NB4 (cell line): ENCODE results near the gene FCN2.

Experiments used
- CTCF ChIP-seq: IDR thresholded peaks from one replicate; pipeline ENCODE4 v1.5.1; 2012; ENCODE audit warnings: low read depth, low read length
- MAX ChIP-seq: IDR thresholded peaks from 2 replicates; pipeline ENCODE4 v1.6.1; 2011; ENCODE audit warnings: low read depth, low read length
- POLR2A ChIP-seq: IDR thresholded peaks from 2 replicates; pipeline ENCODE4 v1.6.1; 2011; ENCODE audit warnings: mild to moderate bottlenecking; ENCODE audit not compliant: insufficient read length; ENCODE audit errors: extremely low read depth

- no peak for TF ChIP-seq CTCF
- TF ChIP-seq POLR2A: no peak
- no peak for TF ChIP-seq MAX
Measured at GRCh38 chr9:134867917-134868750, 12.5 kb upstream of the FCN2 start.
